Measurements from ENCODE around the gene EDAR. TPM values are rescaled to one million over a fixed set of nuclear protein-coding genes. Genes with fewer than 3 reads are reported as not detected.
A peak's percentile ranks its signal among the peaks of the same experiment; 100 is the strongest.

EDAR gene
- total RNA-seq, 1 experiment from 2014 or later, result not detected

DNA sequence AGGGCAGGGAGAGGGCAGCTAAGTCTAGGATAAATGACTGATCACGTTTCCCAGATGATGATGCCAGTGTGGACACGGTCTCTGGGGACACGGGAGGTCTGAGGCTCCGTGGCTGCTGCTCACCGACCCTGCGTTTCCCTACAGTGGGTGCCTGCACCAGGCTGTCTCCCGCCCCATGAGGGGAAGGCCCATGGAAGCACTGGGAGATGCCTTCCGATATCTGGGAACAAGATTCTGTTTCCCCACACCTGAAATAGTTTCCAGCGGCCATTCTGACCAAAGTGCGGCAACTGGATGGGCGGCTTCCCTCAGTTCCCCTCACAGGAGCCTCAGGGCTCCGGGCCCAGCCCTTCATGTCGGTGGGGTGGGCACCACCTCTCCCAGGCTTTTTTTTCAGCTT, 83.1 kb downstream of the EDAR start:
- DNase-seq (ENCODE audit: low read depth), result no peak
- in situ Hi-C loops (cut with HindIII; ENCODE audit: low pct_unique_long_range_greater_than_20kb, low sequenced_read_pairs), result no loop called here

DNA sequence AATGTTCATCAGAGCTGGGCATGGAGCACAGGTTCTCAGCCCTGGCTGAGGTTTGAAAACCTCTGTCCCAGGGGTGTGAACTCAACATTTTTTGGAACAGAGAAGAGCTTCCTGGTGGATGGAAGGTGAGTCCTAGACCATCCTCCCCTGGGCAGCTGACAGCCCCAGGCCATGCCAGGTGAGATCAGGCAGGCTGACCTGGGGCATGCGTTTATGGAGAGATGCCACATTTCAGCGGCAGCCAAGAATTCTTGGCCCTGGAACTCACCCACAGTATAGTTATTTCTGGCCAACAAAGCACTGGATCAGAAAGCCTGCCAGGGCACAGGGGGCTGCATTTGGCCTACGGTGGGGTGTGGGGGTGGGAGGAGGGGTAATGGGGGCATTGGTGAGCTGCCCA, 83.8 kb downstream of the EDAR start:
- in situ Hi-C loops (cut with HindIII; ENCODE audit: low pct_unique_long_range_greater_than_20kb, low sequenced_read_pairs), result no loop called here
- DNase-seq (ENCODE audit: low read depth), result no peak

DNA sequence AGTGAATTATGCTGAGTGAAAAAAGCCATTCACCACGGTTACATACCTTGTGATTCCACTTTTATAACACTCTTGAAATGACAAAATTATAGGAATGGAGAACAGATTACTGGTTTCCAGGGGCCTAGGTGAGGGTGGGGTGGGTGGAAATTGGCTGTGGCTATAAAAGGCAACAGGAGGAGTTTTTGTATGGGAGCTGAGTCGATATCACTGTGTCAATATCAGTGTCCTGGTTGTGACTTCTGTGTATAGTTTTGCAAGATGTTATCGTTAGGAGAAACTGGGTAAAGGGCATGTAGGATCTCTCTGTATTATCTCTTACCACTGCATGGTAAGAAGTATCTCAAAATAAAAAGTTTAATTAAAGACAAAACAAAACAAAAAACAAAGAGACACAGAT, 84.3 kb downstream of the EDAR start:
- in situ Hi-C loops (cut with HindIII; ENCODE audit: low pct_unique_long_range_greater_than_20kb, low sequenced_read_pairs), result no loop called here

GRCh38 chr2:108898315-108899082, 90.5 kb downstream of the EDAR start:
- no peak for DNase-seq (ENCODE audit: low read depth)
- in situ Hi-C loops (cut with HindIII; ENCODE audit: low pct_unique_long_range_greater_than_20kb, low sequenced_read_pairs), result no loop called here

More for the DNA sequence above, 84.3 kb downstream of the EDAR start:
- no peak for DNase-seq (ENCODE audit: low read depth)

DNA sequence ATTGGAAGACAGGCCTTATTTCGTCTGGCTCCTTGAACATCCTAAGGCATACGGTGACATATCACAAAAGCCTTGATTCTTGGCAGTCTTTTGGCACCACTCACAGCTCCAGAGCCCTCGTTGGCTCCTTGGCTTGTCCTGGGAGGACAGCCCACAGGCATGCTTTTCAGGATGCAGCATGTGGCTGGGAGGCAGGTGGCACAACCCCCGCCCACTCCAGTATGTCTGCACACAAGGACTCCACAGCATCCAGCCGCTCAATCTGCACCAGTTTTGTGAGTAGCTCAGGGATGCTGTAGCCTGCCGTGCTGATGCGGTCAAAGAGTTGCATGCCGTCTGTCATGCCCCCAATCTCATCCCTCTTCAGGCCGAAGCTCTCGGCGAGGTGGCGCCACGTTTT, 92.3 kb downstream of the EDAR start:
- no peak for DNase-seq (ENCODE audit: low read depth)
- in situ Hi-C loops (cut with HindIII; ENCODE audit: low pct_unique_long_range_greater_than_20kb, low sequenced_read_pairs), result no loop called here

DNA sequence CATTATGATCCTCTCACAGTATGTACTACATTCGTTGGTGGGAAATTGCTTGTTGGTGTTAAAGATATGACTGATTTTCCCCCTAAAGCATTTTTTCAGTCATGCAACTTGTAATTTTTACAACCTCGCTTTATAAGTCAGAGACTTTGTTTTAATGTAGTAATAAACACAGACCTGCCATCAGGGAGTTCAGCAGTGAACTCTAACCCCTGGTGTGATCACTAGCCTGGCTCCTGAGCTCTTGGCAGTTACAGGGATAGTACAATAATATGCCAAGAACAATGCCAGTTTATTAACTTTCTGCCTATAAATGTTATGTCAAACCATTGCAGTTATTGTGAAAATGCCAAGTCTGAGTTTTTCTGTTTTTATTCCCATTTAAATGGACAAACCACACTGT, 93.8 kb downstream of the EDAR start:
- DNase-seq (ENCODE audit: low read depth), result no peak
- in situ Hi-C loops (cut with HindIII; ENCODE audit: low pct_unique_long_range_greater_than_20kb, low sequenced_read_pairs), result no loop called here

GRCh38 chr2:108894766-108895165, 94.3 kb downstream of the EDAR start:
- no peak for DNase-seq (ENCODE audit: low read depth)
- in situ Hi-C loops (cut with HindIII; ENCODE audit: low pct_unique_long_range_greater_than_20kb, low sequenced_read_pairs), result no loop called here

DNA sequence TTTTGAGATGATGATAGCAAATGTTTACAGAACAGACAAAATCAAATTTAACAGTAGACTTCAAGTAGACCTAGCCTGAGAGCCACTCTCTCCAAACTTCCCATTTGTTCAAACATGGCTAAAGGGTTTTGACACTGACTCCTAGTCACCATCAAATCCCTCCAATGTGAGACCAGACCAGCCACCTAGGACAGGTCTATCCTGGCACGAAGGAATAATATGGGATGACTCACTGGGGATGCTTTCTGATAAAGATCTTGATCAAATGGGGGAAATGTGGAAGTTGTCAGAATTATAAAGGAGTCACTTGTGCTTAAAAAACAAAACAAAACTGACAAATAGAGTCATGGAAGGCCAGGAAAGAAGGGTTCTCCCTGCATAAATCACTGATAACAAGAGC, 95.7 kb downstream of the EDAR start:
- no peak for DNase-seq (ENCODE audit: low read depth)
- in situ Hi-C loops (cut with HindIII; ENCODE audit: low pct_unique_long_range_greater_than_20kb, low sequenced_read_pairs), result no loop called here

- in situ Hi-C loops (cut with HindIII; ENCODE audit: low pct_unique_long_range_greater_than_20kb, low sequenced_read_pairs), result no loop called here
- no peak for DNase-seq (ENCODE audit: low read depth)
Observed at GRCh38 chr2:108889907-108890306, 99.1 kb downstream of the EDAR start.

- in situ Hi-C loops (cut with HindIII; ENCODE audit: low pct_unique_long_range_greater_than_20kb, low sequenced_read_pairs), result no loop called here
- no peak for DNase-seq (ENCODE audit: low read depth)
Observed at GRCh38 chr2:108884619-108885018, 104.4 kb downstream of the EDAR start.

DNA sequence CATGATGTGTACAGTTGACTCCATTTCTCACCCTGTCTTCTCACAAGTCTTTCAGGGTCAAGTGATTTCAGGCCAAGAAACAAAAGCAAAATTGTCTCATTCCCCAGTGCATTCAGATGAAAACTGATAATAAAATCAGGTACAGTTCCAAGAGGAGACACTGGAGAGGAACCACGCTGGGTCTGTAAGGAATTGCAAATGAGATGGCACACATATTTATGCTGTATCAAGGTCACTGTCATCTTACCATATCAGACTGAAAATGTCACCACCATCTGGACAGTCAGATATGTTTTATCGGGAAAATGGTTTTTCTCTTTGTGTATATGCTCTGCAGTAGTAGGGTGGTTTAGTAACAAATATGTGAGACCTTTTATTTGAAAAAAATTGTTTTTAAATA, 110.7 kb downstream of the EDAR start:
- in situ Hi-C loops (cut with HindIII; ENCODE audit: low pct_unique_long_range_greater_than_20kb, low sequenced_read_pairs), result no loop called here
- no peak for DNase-seq (ENCODE audit: low read depth)

- in situ Hi-C loops (cut with HindIII; ENCODE audit: low pct_unique_long_range_greater_than_20kb, low sequenced_read_pairs), result no loop called here
- DNase-seq (ENCODE audit: low read depth), result no peak
Observed at GRCh38 chr2:108877506-108877905, 111.5 kb downstream of the EDAR start.

GRCh38 chr2:108870069-108870644, 118.9 kb downstream of the EDAR start:
- in situ Hi-C loops (cut with HindIII; ENCODE audit: low pct_unique_long_range_greater_than_20kb, low sequenced_read_pairs), result no loop called here
- peak; percentile 21 for DNase-seq (ENCODE audit: low read depth)

GRCh38 chr2:108869542-108869941, 119.5 kb downstream of the EDAR start:
- in situ Hi-C loops (cut with HindIII; ENCODE audit: low pct_unique_long_range_greater_than_20kb, low sequenced_read_pairs), result no loop called here
- DNase-seq (ENCODE audit: low read depth), result no peak

- DNase-seq (ENCODE audit: low read depth), result no peak
- in situ Hi-C loops (cut with HindIII; ENCODE audit: low pct_unique_long_range_greater_than_20kb, low sequenced_read_pairs), result no loop called here
Observed at GRCh38 chr2:108868911-108869310, 120.1 kb downstream of the EDAR start.

DNA sequence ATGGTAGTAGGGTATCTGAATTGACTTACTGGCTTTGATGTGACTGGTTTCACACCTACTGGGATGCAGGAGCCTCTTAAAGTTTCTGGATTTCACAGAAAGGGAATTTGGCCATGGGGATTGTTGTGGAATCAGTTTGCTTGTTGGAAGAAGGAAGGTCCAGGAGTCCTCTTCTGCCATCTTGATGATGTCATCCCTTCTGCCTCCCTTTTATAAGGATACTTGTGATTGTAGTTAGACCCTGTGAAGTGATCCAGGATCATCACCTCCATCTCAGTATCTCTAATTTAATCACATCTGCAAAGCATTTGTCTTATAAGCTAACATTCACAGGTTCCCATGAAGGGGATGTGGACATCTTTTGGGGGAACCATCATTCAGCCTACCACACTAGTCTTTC, 123.0 kb downstream of the EDAR start:
- DNase-seq (ENCODE audit: low read depth), result no peak
- in situ Hi-C loops (cut with HindIII; ENCODE audit: low pct_unique_long_range_greater_than_20kb, low sequenced_read_pairs), result no loop called here

- DNase-seq (ENCODE audit: low read depth), result no peak
Observed at GRCh38 chr2:108858894-108859293, 130.1 kb downstream of the EDAR start.

GRCh38 chr2:108855194-108855593, 133.8 kb downstream of the EDAR start:
- in situ Hi-C loops (cut with HindIII; ENCODE audit: low pct_unique_long_range_greater_than_20kb, low sequenced_read_pairs), result no loop called here
- no peak for DNase-seq (ENCODE audit: low read depth)

More at GRCh38 chr2:108858894-108859293, 130.1 kb downstream of the EDAR start:
- in situ Hi-C loops (cut with HindIII; ENCODE audit: low pct_unique_long_range_greater_than_20kb, low sequenced_read_pairs), result no loop called here

DNA sequence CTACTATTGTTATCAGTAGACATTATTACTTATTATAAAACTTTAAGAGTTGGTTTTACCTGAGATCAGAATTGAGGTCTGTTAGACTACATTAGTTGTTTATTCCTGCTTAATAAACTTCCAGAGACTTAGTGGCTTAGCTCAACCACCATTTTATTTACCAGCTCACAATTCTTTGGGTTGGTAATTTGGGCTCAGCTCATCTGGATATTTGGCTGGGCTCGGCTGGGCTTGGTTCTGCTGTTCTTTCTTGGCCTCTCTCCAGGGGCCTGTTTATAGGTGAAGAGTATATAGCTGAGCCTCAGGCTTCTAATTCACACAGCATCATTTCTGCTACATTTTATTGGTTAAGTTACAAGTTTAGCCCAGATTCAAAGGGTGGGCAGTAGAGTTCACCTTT, 134.5 kb downstream of the EDAR start:
- in situ Hi-C loops (cut with HindIII; ENCODE audit: low pct_unique_long_range_greater_than_20kb, low sequenced_read_pairs), result no loop called here
- DNase-seq (ENCODE audit: low read depth), result no peak

GRCh38 chr2:108853421-108853820, 135.6 kb downstream of the EDAR start:
- in situ Hi-C loops (cut with HindIII; ENCODE audit: low pct_unique_long_range_greater_than_20kb, low sequenced_read_pairs), result no loop called here
- DNase-seq (ENCODE audit: low read depth), result no peak

Data from Caki2 (cell line).